NCI-H2081 (cell line): ENCODE data around the gene C2CD2L.
"Not testable (repeated sequence)": the region's sequence is repeated elsewhere in the genome, so short reads cannot be mapped to it uniquely, and the experiment has no call there.

ENCODE experiments used
- DNase-seq, 2 experiments: peaks; one replicate each; lab custom pipeline; 2025; lab: John Stamatoyannopoulos, UW

The C2CD2L gene

DNA sequence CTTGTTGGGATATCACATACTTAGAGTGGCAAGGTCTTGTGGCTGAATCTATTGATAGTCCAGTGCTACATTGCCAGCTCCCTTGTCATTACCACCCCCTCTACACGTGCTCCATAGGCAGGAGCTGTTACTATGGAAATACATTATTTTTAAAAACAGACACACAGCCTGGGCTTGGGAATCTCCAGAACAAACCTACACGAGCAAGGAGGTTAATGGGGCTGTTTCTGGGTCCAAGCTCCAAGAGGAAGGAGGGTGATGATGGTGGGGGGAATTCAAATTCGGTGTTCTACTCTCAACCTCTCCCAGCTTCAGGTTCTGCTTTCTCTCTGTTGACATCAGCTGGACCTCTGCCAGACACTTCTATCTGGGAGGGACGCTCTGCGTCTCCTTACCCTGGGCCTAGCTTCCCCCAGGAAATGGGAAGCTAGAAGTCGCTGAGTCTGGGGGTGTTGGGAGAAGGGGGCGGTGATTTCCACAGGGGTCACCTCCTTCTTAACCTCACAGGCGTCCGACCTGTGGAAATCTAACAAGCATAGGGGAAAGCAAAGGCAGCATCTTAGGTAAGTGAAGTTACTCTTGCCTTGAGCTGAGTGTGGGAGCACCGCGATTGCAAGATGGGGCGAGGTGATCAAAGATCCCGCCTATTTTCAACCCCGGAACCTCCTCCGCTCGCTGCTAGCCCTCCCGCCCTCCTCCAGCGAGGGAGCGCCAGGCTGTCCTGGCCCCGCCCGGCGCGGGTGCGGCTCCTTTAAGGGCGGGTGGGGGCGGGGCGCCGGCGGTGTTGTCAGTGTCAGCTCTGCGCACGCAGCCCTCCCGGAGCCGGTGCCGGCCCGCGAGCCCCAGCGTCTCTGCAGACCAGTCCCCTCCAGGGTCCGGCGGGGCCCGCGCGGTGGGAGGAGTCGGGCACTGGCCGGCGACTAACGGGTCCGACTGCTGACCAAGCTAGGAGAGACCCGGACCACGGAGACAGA, at the start of gene C2CD2L:
Gene C2CD2L (plus strand): TSS at position 781 of the 974 bp plus-strand sequence. CDS start 398 bp downstream, outside the sequence.
- DNase-seq = peak; percentile 92

DNA sequence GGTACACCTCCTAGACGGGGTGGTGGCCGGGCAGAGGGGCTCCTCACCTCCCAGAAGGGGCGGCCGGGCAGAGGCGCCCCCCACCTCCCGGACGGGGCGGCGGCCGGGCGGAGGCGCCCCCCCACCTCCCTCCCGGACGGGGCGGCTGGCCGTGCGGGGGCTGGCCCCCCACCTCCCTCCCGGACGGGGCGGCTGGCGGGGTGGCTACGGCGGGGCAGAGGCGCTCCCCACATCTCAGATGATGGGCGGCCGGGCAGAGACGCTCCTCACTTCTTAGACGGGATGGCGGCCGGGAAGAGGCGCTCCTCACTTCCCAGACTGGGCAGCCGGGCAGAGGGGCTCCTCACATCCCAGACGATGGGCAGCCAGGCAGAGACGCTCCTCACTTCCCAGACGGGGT, 48.0 kb upstream of the C2CD2L start:
- DNase-seq = not testable (repeated sequence)

DNA sequence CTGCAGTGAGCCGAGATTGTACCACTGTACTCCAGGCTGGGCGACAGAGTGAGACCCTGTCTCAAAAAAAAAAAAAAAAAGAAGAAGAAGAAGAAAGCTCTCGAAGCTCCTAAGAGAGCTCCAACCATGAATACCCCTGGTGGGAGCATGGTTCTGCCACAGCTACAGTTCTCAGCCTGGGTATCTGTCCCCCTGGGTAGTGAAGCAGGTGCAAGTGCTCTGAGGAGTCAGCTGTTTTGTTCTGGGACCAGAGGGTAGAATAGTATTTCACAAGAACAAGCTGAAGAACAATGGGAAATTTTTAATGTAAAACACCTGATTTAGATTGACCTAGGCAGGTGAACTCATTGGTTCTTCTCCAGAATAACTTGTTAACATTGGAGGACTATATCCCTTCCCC, 45.9 kb upstream of the C2CD2L start:
- no peak for DNase-seq

DNA sequence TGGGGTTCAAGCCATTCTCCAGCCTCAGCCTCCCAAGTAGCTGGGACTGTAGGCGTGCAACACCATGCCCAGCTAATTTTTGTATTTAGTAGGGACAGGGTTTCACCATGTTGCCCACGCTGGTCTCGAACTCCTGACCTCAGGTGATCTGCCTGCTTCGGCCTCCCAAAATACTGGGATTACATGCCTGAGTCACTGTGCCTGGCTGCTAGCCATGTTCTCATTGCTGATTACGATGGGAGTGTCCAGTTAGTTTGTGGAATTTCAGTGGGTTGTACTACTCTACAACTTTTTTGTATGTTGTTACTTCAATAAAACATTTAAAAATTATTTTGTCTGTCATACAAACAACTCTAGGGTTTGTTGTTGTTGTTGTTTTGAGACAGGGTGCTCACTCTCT, 44.4 kb upstream of the C2CD2L start:
- no peak for DNase-seq

DNA sequence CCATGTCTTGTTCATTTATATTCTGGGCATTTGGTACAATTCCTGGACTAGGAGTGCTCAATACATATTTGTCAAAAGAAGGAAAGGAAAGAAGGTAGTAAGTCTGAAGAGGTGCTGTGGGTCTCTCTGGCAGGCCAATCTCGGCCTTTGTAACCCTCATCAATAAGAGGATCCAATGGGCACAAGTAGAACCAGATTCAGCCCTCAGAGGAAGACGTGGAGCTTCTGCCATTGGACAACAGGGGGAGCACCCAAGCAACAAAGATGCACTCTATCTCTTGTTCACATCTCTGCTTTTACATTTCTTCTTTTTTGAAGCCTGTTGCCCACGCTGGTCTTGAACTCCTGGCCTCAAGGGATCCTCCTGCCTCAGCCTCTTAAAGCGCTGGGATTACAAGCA, 41.8 kb upstream of the C2CD2L start:
- DNase-seq = peak in 1 of 2 experiments; percentile 2

DNA sequence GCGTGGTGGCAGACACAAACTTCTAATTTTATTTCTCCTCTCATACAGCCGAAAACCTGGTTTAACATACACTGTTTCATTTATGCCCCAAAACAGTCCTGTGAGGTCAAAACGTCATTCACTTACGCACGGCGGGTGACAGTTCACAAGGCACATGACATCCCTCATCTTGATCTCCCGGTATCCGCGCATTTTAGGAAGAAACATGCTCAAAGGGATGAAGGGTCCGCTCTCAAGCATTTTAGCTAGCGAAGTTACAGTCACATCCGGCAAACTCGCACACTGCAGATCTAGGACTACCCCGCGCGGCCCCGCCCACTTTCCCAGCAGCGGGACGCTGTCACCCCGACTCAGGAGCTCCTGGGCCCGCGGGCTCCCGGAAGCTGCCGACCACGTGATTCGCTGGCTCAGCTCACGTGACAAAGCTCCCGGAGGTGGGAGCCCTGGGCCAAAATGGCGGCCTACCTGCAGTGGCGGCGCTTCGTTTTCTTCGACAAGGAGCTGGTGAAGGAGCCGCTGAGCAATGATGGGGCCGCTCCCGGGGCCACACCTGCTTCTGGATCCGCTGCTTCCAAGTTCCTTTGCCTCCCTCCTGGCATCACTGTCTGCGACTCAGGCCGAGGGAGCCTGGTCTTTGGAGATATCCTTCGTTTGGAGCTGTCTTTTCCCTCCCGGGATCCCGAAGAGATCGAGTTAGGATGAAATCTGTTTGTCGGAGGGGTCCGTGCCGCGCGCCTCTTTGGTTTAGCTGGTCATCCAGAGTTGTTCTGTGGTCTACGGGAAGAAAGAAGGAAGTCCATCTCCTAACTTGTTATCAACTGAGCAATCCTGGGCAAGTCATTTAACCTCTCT, 39.5 kb upstream of the C2CD2L start, which contains the start of gene VPS11:
Gene VPS11 (plus strand): TSS at position 448 of the 852 bp plus-strand sequence. CDS start 6 bp downstream, at position 454.
- peak; percentile 91 to 94 for DNase-seq

DNA sequence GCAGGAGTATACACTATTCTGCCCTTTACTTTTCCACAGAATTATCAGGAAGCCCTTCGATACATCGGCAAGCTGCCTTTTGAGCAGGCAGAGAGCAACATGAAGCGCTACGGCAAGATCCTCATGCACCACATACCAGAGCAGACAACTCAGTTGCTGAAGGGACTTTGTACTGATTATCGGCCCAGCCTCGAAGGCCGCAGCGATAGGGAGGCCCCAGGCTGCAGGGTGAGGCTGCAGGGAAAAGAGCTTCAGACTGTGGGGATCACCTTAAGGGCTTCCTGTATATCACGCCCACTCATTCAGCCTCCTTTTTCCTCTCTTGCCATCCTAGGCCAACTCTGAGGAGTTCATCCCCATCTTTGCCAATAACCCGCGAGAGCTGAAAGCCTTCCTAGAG, 29.3 kb upstream of the C2CD2L start:
- DNase-seq = no peak

DNA sequence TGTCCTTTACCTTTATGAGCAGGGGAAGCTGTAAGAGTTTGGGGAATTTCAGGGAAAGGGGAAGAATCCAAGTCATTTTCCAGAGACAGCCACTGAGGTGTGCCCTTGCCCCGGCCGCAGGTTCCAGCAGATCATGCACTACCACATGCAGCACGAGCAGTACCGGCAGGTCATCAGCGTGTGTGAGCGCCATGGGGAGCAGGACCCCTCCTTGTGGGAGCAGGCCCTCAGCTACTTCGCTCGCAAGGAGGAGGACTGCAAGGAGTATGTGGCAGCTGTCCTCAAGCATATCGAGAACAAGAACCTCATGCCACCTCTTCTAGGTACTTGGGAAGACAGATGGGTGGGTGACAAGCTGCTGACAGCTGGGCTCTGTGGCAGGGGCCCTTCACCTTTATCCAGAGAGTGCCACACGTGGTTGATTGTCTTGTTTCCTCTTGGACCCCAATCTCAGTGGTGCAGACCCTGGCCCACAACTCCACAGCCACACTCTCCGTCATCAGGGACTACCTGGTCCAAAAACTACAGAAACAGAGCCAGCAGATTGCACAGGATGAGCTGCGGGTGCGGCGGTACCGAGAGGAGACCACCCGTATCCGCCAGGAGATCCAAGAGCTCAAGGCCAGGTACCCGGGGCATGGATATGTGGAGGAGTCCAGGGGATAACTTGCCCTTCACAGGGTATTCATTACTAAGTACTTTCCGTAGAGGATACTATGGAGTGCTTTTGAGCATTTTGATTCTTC, 28.3 kb upstream of the C2CD2L start:
- no peak for DNase-seq

DNA sequence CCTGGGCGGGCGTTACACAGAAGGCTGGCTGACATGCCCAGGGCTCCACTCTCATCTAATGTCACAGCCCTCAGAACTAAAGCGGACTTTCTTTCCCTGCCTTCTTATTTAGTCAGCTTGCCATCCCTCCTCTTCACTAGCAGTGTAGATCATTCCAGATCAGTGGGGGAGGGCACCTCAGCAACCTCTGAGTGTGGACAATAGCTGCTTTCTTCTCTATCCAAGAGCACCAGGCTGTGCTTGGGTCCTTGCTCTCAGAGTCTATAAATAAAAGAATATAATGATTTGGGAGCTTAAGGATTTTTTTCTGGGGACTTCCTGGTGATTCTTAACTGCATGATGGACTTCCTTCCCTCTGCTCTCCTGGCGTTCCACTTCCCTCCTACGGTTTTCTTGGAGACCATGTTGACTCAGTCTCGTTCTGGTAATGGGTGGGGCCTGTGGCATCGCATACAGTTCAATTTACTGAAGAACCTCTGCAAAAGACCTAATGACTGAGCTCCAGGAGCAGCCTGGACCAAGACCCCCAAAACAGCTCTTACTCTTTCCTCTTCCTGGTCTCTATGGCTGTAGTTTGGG, 25.4 kb upstream of the C2CD2L start:
- no peak for DNase-seq

DNA sequence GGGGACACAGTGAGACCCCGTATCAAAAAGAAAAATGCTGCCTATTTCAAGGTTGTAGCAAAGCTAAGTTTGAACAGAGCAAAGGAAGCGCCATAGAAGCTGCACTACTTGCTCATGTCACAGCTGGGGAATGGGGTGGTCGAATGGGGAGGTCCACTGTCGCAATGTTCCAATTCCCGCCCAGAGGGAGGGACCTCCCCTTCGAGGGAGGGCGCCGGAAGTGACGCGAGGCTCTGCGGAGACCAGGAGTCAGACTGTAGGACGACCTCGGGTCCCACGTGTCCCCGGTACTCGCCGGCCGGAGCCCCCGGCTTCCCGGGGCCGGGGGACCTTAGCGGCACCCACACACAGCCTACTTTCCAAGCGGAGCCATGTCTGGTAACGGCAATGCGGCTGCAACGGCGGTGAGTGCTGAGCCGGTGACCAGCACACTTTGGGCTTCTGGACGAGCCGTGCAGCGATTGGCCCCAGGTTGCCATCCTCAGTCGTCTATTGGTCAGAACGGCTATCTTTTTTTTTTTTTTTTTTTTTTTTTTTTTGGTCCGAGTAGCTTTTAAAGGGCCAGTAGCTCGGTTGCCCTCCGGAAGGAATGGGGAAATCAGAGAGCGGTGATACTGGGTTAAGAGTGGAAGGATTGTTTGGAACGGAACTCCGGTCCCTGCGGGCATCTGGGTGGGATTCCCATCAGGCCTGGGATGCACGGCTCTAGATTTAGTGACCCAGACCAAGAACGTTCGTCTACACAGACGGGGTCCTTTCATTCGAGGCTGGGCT, 22.3 kb upstream of the C2CD2L start, which contains the start of gene HMBS:
Gene HMBS (plus strand): TSS at position 219 of the 774 bp plus-strand sequence. CDS start 153 bp downstream, at position 372.
- peak; percentile 94 to 96 for DNase-seq

DNA sequence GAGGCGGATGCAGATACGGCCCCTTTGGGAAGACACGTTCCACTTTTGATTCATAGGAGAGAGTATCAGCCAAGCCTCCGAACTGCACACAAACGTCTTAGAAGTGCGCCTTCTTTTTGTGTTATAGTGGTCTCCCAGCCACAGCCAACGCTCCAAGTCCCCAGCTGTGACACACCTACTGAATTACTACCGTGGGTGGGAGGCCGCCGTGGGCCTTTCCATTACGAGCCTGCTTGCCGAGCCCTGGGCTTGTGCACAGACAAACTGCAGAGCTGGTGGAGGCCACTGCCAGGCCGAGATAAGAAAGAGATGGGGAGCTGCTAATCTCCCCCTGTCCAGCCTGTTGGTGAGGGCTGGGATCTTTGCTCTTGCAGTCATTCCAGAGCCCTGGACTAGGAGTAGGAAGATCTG, 21.7 kb upstream of the C2CD2L start:
- no peak for DNase-seq

DNA sequence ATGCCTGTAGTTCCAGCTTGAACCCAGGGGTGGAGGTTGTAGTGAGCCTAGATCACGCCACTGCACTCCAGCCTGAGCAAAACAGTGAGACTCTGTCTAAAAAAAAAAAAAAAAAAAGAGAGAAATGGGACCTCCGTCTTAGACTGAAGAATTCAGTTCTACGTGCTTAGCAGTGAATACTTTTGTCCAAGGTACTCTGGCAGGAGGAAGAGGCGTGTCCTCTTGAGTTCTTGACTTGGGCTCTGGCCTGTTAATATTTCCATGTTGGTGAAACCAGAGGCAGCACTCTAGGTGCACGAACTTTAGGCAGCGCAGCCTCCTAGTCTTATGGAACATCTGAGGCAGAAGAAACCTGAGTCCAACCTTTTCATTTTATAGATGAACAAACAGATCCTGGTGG, 20.0 kb upstream of the C2CD2L start:
- no peak for DNase-seq

DNA sequence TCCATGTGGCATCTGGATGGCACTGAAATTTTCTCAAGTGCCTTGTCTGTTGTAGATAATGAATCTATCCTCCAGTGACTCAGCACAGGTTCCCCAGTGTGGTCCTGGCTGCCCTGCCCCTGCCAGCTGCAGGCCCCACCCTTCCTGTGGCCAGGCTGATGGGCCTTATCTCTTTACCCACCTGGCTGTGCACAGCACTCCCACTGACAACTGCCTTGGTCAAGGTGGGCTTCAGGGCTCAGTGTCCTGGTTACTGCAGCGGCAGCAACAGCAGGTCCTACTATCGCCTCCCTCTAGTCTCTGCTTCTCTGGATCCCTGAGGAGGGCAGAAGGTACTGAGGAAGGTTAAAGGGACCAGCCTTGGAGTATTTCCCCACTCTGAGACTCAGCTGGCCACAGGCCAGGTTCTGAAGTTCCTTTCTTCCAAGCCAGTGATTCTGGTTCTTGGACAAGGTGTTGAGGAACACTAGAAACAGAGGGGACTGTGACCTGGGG, 19.4 kb upstream of the C2CD2L start:
- no peak for DNase-seq

DNA sequence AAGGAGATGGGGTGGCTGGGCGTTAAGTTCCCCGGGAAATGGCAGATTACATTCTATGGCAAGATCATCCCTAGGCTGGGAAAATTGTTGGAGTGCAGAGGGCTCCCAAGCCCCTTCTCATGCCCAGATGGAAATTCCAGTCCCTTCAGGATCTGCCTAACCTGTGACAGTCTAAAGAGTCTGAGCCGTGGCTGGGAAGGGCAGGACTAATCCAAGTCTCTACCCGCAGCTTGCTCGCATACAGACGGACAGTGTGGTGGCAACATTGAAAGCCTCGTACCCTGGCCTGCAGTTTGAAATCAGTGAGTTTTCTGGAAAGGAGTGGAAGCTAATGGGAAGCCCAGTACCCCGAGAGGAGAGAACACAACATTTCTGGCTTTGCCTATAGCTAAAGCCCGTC, 18.7 kb upstream of the C2CD2L start:
- DNase-seq = no peak

DNA sequence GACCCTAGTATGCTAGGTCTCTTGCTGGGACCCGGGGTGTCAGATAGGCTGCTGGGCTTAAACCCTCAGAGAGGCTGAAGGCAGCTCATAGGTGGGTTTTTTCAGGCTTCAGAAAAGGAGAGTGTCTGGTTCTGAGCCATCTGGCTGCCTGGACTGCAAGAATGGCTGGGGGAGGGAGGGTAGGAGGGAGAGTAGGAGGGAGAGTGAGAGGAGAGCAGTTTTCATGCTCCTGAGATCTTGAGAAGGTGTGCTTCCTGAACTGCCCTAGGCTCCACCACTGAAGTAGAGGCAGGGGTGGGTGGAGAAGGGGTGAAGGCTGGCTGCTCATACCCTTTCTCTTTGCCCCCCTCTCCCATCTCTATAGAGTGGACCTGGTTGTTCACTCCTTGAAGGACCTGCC, 17.8 kb upstream of the C2CD2L start:
- no peak for DNase-seq

DNA sequence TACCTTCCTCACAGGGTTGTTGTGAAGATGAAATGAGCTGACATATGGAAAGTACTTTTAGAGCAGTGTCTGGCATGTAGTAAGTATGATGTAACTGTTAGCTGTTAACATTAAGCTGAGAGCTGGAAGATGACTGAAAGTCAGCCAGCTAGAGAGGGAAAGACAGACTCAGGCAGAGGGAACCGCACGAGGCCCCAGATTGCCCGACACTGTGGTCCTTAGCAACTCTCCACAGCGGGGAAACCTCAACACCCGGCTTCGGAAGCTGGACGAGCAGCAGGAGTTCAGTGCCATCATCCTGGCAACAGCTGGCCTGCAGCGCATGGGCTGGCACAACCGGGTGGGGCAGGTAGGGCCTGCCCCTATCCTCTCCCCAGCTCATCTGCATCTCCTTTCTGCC, 16.0 kb upstream of the C2CD2L start:
- DNase-seq = no peak

DNA sequence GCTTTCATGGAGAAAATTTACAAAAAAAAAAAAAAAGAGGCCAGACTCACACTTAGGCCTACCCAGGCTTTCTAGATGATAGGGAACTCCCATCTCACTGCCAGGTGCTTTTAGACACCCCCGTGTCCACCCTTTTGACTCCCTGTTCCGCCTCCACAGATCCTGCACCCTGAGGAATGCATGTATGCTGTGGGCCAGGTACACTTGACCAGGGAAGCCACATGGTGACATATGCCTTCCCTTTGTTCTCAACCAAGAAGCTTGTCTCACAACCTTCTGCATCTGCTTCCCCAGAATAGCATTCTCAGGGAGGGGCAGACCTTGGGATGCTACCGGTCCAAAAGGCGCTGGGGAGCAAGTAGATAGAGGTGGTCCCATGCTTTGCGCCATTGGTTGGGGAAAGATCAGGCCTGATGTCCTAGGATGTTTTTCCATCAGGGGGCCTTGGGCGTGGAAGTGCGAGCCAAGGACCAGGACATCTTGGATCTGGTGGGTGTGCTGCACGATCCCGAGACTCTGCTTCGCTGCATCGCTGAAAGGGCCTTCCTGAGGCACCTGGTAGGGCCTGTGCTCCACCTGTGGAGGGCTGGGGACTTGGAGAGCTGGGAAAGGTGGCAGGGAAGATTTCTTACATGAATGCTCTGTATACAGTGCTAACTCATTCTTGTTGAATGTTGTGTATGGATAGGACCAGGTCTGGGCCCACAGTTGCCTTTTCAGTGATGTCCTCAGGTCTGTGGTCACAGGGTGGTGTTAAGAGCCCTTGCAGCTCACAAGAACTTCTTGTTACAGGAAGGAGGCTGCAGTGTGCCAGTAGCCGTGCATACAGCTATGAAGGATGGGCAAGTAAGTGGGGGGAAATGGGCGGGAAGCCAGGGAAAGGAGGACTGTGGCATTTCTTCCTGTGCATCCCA, 14.9 kb upstream of the C2CD2L start:
- DNase-seq = no peak

DNA sequence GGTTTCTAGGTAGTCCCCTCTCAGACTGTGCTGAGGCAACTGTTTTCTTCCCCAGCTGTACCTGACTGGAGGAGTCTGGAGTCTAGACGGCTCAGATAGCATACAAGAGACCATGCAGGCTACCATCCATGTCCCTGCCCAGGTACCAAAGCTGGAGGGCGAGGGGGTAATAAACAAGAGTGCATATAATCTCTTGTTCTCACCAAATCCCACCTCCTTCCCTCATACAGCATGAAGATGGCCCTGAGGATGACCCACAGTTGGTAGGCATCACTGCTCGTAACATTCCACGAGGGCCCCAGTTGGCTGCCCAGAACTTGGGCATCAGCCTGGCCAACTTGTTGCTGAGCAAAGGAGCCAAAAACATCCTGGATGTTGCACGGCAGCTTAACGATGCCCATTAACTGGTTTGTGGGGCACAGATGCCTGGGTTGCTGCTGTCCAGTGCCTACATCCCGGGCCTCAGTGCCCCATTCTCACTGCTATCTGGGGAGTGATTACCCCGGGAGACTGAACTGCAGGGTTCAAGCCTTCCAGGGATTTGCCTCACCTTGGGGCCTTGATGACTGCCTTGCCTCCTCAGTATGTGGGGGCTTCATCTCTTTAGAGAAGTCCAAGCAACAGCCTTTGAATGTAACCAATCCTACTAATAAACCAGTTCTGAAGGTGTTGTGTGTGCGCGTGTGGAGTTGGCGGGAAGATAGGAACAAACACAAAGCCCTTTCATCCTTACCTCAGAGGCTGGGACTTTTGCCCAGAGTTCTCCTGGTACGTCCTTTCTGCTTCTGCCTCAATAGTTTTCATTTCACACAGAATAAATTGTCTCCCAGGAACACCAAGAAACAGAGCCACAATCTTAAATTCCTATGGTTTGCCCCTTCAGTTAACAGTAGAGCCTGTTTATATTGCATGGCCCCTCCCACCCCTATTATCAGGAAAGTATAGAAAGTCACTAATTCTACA, 14.0 kb upstream of the C2CD2L start:
- DNase-seq = peak; percentile 32 to 42
